GM19372 (cell line): ENCODE measurements around the gene TPK1.

Source experiments
- ATAC-seq: cut with Tn5 transposase; IDR thresholded peaks from one replicate; pipeline ENCODE4 v1.9.1; 2021; ENCODE audit warnings: mild to moderate bottlenecking, low read depth, moderate library complexity; ENCODE audit not compliant: unreplicated experiment

The TPK1 gene

DNA sequence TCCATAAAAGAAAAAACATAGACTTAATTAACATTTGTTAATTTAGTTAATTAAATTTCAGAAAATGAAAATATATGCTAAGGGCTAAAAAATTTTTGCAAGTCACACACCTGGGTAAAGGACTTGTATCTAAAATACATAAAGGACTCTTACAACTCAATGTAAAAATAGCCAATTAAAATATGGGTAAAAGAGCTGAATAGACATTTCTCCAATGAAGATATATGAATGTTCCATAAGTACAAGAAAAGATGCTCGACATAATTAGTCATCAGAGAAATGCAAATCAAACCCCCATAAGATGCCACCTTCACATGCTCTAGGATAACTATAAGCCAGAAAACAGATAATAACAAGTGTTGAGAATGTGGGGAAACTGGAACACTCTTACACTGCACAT lies 288.0 kb downstream of the TPK1 start:
- ATAC-seq, result no peak

DNA sequence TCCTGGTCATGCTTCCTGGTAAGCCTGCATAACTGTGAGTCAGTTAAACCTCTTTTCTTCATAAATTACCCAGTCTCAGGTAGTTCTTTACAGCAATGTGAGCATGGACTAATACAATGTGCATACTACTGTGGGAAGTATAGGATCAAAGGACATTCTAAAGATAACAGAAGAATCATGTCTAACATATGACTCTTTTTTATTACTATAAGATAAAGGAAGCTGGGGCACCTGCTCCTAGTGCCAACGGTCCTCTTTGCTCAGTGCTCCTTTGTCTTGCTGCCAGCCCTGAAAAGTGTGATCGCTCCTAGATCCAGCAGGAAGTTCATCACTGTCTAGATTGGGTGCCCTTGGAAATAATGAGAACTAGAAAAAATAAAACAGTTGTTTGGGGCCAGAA lies 289.1 kb downstream of the TPK1 start:
- ATAC-seq, result no peak

DNA sequence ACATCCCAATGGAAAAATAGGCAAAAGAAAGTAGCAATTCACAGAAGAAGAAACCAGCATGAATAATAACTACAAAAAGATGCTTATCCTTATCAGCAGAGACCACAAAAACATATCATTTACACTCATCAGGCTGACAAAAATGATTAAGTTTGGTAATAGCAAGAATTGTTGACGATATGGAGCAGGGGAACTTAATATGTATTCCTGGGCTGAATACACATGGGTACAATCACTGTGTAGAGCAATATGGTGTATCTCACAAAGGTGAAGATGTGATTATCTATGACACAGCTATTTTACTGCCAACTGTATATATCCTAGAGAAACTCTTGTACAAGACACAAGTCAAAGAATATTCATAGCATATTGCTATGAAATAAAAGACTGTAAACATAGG lies 290.5 kb downstream of the TPK1 start:
- ATAC-seq, result no peak

DNA sequence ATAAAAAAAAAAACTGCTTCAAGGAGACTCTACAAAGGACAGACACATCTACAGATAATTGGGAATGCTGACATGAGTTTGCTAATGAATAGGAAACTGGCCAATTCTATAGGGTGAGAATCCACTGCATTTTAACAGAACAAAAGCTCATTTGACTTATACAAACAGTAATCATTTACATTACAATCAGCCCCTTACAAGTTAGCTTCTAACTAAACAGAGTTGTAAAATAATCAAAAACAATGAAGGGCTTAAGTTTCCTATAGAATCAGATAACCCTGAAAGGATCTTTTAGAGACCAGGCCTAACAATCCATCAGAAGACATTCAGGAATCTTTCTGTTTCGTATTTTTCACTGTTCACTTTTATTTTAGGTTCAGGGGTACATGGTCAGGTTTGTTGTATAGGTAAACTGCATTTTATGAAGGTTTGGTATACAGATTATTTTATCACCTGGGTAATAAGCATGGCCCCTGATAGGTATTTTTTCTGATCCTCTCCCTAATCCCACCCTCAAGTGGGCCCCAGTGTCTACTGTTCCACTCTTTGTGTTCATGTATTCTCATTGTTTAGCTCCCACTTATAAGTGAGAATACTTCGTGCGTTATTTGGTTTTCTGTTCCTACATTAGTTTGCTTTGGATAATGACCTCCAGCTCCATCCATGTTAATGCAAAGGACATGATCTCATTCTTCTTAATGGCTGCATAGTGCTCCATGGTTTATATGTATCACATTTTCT lies 301.0 kb downstream of the TPK1 start:
- ATAC-seq, result no peak

DNA sequence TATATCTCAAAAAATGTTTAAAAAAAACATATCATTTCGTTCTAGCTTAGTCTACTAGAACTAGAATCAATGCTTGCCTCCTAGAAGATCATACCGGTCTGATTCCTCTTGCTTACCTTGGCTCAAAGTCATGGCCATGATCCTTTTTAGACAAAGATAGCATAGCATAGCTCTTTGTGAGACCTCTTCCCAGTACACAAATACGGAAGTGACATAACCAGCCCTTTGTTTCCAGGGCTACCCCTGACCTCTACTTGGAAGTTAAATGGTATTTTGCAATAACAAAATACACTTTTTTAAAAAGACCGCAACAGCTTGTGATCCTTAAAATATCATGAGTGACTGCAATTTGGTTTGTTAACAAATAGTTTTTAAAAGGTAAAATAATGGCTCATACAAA lies 301.7 kb downstream of the TPK1 start:
- ATAC-seq, result no peak

DNA sequence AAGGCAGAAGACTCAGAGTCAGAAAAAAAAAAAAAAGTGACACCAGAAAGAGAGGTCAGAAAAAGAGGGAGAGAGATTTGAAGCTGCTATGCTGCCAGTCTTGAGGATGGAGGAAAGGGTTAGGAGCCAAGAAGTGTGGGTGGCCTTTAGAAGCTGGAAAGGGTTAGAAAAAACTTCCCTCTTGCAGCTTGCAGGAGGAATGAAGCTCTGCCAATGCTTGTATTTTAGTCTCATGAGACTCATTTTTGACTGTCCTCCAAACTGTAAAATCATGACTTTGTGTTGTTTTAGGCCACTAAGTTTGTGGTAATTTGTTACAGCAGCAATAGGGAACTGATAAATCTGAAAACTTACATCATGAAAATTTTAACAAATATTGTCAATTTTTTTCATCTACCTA lies 304.7 kb downstream of the TPK1 start:
- no peak for ATAC-seq

DNA sequence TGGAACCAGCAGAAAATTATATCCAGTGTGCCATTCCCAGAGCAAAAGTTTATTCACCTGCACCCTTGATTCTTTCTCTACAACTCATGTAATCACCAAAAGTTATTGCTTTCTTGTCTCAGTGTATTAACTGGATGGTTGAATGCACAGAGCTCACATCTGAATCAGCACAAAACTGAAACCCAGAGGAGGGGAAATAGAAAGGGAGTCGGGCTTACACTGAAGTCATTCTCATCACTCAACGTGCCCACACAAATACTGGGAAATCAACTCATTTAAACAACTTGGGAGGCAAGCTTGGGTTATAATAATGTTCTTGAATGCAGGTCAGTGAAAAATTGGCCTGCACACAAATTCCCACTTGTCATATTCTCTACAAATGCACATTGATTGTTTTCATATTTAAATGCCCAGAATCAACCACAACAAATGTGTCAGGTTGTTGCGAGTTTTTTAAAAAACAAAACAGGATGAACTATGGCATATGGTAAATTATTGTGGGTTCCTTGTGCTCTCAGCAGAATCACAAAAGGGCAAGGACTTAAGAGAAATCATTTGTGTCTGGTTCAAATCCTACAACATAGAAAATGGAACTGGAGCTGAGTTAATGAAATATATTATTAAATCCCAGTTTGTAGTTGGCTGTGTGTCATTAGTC lies 306.5 kb downstream of the TPK1 start:
- peak; percentile 98 for ATAC-seq

DNA sequence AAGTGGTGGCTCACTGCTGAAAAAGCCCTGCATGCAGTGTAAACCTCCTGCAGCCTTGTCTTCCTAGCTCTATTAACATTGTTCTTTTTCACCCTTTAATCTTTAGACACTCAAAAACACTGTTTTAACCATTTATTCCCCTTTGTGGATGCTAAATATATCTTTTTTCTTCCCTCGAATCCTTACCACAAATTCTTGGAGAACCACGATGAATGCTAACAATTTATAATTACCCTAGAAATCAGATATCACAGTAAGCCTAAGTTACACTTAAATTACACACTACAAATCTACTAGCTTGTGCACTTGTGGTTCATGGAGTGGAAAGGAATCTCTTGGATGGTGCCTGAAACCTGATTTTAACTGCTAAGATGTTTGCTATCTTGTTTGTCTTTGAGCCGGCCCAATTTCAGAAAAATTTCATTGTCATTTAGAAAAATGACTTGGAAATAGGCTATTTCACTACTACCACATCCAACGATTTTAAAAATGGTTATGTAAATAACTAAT lies 307.3 kb downstream of the TPK1 start:
- ATAC-seq, result no peak

DNA sequence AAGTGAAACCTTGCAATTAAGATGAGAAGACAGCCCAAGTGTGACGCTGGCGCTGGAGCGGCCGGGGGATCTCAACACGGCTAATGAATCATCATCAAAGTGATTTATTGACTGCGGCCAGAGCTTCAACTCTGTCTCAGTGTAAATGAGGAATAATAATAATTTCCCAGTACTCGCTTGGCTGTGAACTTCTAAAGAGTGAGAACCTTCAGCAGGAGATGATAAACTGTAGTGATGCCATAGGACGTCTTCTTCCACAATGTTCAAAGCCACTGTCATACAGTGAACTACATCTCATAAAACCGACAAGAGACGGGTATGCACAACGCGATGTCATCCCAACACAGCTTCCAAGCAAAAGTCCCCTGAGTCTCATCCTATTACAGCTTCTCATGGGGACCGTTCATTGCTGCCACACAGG lies 308.8 kb downstream of the TPK1 start:
- no peak for ATAC-seq

DNA sequence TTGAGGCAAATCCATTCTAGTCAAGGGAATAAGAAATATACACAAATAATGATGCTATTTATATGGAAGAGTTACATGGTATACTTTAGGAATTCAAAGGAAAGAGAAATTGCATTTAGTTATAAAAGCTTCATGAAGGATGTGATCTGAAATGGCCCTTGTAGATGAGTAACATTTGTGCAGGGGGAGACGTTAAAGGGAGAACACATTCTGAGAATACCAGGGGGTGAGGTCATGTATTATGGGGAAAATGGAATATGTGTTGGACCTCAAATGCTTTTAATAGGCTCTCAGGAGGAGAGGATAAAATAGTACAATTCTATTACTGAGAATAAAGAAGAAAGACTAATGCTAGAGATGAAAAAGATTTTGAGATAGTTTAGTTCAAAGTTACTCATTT lies 309.9 kb downstream of the TPK1 start:
- no peak for ATAC-seq

DNA sequence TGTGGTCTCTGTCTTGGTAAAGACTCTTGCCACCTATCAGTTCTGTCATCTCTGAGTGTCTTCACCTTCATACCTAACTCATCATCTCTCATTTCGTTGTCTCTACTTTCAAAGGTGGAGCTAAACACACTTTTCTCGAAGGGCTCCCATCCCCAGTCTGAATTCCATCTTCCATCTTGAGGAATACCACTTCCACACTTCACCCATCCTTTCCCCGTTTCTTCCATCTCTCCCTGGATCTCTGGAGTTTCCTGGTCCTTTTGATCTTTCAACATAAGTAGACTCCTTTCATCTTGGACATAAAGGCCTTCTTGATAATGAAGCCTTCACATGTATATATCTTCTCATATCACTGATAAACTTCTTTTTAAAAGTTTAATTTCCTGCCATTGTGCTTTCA lies 311.6 kb downstream of the TPK1 start:
- no peak for ATAC-seq

DNA sequence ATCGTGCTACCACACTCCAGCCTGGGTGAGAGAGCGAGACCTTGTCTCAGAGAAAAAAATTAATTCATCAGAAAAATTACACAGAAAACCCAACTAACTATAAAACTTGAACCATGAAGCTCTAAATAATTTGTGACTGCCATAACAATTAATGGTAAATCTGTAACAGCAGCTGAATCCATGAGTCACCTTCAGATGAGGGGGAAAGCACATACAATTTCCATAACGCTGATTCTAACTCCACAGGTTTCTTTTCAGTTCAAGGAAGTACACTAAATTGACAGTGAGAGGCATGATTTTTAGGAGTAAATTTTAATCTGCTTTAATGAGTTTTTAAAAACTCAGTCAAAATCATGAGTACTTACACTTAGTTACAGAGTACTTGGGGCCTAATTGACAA lies 312.2 kb downstream of the TPK1 start:
- ATAC-seq, result no peak

DNA sequence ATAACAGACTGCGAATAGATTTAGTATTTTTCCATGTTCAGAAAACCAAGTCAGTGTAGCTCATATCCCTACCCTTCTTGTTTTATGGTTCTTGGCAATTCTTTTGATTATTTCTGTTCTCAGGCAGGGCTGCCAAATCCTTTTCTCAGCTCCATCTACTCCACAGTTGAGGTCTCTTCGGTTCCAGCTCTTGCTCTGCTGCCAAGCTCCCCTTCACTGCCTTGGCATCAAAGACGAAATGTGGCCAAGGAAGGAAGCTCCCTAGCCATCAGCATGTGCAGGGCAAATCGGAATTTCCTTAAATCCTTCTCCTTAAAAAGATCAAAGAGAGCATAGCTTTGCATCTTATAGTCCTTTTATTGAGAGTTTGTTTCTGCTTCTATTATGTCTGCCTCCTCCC lies 315.9 kb downstream of the TPK1 start:
- no peak for ATAC-seq

DNA sequence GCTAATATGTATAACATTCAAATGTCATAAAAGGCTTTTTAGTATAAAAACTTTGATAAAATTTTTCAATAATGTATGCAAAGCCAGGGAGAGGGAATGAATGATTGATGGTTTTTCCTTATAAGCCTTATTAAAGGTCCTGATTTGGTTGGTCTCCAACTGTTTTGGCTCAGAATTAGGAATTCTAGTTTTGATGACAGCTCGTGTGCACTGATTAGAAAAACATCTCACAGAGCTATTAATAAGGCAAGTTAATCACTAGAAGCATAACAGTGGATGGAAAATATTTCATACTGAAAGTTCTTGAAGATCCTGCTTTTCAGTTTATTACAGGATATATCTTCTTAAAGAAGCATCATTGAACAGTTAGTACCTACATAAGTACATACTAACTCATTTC lies 317.5 kb downstream of the TPK1 start:
- no peak for ATAC-seq

DNA sequence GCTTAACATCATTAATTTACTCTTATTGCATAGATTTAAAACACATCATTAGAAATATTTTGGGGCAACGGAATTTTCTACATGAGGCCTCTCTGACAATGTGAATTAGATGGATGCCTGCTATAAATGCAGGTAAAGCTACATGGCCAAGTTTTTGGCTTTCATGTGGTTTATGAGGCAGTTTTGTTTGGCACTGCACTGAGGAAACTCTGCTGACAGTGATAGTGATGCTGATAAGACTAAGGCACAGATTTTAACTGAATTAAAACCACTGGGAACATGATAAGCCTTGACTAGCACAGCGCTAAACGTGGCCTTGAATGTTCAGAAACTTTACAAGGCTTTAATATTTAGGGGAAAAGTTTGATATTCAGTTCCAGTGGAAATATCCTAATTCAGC lies 318.1 kb downstream of the TPK1 start:
- ATAC-seq, result no peak

DNA sequence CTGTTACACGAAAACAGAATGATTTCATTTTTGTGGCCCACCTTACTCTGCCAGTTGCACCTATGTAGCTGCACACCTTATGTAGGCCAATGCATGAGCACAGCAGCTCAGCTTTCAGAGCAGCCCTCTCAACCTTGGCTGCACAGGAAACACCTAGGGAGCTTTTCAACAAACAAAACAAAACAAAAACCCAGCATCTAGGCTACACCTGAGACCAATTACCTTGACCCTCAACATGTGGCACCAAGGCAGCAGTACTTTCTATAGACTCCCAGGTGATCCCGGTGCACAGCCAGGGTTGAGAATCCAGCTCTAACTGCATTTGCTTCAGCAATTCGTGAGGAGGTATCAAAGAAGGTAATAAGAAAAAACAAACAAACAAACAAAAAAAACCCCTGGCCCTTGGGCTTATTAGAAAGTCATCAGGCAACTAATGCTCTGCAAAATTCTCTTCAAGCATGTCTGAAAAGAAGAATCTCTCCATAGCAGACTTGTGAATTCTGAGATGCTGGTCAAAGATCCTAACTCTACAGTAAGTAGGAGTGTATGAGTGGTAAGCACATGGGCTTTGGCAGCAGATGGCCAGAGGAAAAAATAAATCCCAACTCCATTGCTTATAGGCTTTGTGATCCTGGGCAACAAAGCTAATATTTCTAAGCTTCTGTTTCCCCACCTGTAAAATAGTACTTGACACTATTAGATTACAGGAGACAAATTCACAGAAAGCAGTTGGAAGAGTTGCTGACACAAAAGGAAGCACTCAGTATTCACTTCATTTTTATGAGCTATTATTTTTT lies 318.9 kb downstream of the TPK1 start:
- ATAC-seq, result no peak

DNA sequence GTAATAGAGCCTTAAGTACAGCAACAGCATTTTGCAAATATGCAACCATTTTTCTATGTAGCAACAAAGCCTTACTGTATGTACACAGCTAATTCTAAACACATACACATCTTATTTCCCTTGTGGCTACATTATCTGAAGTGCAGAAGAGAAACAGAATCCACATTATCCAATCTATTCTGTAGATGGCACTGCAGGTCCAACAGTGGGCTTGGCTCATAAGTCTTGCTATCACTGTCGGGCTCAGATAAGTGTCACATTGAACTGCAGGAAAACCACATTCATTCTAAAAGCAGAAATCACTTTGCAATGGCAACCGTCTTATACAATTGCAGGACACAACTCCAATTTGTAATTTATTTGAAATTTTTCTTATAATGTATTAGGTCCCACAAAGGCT lies 322.5 kb downstream of the TPK1 start:
- no peak for ATAC-seq

DNA sequence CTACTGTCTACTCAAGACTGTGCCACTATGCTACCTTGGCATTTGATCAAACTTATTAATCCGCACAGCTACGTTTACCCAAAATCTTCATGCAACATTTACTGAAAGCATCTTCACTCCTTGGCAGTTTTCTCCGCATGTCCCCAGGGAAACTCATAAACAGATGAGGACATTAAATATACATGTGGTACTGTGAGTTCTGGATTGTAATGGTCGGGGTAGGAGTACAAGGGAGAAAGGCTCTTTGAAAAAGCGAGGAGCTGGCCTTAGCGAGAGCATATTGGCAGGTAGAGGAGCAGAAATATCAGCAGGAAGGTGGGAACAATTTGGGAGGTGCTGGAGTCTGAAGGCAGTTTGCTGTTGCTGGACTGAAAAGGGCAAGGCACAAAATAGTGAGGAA lies 325.2 kb downstream of the TPK1 start:
- no peak for ATAC-seq

DNA sequence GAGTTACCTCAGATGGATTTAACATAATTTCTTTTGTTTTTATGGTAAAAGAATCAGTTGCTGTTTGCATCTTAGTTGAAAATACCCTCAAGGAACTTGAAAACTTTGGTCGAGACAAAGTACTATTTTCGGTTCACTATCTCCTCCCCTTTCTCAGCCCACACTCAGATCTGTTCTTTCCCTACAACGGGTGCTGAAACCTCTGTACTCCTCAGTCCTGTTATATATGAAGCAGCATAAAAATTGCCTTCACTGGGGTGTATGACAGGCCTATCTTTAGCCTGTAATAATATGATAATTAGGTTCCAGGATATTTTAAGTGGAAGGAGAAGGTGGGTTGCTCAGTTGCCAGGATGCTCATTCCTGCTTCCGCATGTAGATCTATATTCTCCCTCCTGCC lies 327.2 kb downstream of the TPK1 start:
- ATAC-seq, result peak; percentile 98

DNA sequence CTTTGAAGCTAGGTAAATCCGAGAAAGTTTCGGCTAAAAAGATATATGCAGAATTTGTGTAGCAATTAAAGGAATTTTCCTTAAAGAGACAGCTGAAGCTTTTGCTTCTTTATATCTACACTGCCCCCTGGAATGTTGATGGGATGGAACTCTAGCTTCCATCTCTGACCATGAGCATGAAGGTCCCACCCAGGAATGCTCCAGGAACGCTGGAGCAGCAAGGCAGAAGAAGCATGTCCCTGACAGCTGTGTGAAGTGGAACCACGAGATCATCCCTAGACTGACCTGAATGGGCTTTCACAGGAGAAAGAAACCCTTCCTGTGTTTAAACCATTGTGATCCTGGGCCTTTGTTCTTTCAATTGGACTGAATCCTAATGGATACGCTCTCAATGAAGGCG lies 332.6 kb downstream of the TPK1 start:
- no peak for ATAC-seq

DNA sequence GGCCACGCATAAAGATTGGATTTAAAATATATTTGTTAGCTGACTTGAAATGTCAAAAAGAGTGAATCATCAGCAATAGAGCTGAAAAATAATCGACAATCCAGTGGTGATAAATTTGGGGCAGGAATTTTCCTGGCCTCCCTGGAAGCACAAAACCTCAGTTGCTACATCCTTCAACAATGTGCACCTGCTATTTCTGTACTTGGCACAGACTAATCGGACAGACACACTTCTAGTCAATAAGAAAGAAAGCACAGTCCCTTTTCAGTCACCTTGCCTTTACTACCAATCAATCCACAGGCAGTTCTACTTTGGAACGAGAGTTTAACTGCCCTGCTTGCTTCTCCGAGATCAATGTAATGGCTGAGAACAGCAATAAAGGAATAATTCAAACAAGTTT lies 335.6 kb downstream of the TPK1 start:
- no peak for ATAC-seq
